ENCODE results near the gene GATM.

DNA sequence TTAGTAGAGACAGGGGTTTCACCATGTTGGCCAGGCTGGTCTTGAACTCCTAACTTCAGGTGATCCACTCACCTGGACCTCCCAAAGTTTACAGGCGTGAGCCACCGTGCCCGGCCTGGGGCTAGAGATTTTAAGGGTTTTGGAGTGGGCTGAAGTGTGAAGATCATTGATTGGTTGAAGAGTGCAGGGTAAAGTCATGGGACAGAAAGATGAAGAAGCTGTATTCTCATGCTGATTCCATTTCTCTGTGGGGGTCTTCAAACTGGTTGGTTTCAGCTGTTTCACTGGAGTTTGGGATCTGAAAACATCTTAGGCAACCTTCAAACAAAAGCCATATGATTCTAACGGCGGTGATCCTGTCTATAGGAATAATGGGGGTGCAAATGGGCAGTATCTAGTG lies 52.1 kb downstream of the GATM start:
- TF ChIP-seq YBX1 (IDR thresholded peaks at IDR 0.05) (no peak), SUZ12 (IDR thresholded peaks at IDR 0.05; ENCODE audit: unreplicated experiment) (no peak)
- TF ChIP-seq, protein P1, sequence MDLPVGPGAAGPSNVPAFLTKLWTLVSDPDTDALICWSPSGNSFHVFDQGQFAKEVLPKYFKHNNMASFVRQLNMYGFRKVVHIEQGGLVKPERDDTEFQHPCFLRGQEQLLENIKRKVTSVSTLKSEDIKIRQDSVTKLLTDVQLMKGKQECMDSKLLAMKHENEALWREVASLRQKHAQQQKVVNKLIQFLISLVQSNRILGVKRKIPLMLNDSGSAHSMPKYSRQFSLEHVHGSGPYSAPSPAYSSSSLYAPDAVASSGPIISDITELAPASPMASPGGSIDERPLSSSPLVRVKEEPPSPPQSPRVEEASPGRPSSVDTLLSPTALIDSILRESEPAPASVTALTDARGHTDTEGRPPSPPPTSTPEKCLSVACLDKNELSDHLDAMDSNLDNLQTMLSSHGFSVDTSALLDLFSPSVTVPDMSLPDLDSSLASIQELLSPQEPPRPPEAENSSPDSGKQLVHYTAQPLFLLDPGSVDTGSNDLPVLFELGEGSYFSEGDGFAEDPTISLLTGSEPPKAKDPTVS (IDR thresholded peaks at IDR 0.05; ENCODE audit: low read depth, low read length): no peak
- TF ChIP-seq, protein P2, sequence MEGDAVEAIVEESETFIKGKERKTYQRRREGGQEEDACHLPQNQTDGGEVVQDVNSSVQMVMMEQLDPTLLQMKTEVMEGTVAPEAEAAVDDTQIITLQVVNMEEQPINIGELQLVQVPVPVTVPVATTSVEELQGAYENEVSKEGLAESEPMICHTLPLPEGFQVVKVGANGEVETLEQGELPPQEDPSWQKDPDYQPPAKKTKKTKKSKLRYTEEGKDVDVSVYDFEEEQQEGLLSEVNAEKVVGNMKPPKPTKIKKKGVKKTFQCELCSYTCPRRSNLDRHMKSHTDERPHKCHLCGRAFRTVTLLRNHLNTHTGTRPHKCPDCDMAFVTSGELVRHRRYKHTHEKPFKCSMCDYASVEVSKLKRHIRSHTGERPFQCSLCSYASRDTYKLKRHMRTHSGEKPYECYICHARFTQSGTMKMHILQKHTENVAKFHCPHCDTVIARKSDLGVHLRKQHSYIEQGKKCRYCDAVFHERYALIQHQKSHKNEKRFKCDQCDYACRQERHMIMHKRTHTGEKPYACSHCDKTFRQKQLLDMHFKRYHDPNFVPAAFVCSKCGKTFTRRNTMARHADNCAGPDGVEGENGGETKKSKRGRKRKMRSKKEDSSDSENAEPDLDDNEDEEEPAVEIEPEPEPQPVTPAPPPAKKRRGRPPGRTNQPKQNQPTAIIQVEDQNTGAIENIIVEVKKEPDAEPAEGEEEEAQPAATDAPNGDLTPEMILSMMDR (IDR thresholded peaks at IDR 0.05 in 2 of 3, conservative IDR thresholded peaks at IDR 0.05 in 1 of 3; ENCODE audit: control insufficient read depth in 2 of 3, extremely low read depth in 1 of 3, insufficient read depth in 1 of 3, low read depth in 3 of 3, low read length in 3 of 3): no peak

Data from GM12878 (cell line).